H1 (cell line): ENCODE data around the gene ZNF860. TPM values are rescaled to one million over a fixed set of nuclear protein-coding genes. Genes with fewer than 3 reads are reported as not detected.
A peak's percentile ranks its signal among the peaks of the same experiment; 100 is the strongest.

Experiments used
- RBBP5 ChIP-seq: IDR thresholded peaks from 2 replicates; pipeline ENCODE4 v1.7.1; 2012; ENCODE audit warnings: low read depth, mild to moderate bottlenecking, inconsistent platforms, low read length, moderate library complexity, borderline replicate concordance
- RFX5 ChIP-seq: IDR thresholded peaks from 2 replicates; pipeline ENCODE4 v1.6.1; 2011; ENCODE audit warnings: low read depth, low read length, improper control_type of control experiment, borderline replicate concordance
- polyA plus RNA-seq, 7 experiments: library from polyadenylated mRNA; depleted of rRNA in 3 of 7; stranded (reverse) in 5 of 7; unstranded in 2 of 7; fragments of >200 nt in 5 of 7; fragments of 200-250 nt in 2 of 7; gene quantifications; 1 replicate in 5 of 7; 2 replicates in 1 of 7; 4 replicates in 1 of 7; pipeline versions ENCODE4 v1.2.1 to v1.2.3, GENCODE V29; 2011 to 2013; ENCODE audit warnings: missing spikeins in 2 of 7, mixed read lengths in 2 of 7
- total RNA-seq: library from RNA; stranded (reverse); fragmentation: NEBNext Ultra II Directional; extraction: Animal tissue kit (Norgen Biotek cat#: 25700); gene quantifications from 2 replicates; pipeline ENCODE4 v1.2.1, GENCODE V29; 2021

Gene ZNF860
- total and polyA plus RNA-seq, 2 of the 8 experiments (the other 6 are each of a cell fraction or from before 2014, with no cell fraction given) = 3.2 to 8.6 TPM

GRCh38 chr3:31981206-31982181 is at the start of gene ZNF860, which contains the start of gene OSBPL10 (continued):
- TF ChIP-seq RFX5 (no peak), RBBP5 (peak; percentile 77; the same call in 1 of the 2 replicates)
